Measurements from ENCODE around the gene MCF2L2.

GRCh38 chr3:183315739-183316138 is 112.7 kb downstream of the MCF2L2 start:
- TF ChIP-seq POLR2A (IDR thresholded peaks at IDR 0.05) (no peak), CTCF (IDR thresholded peaks at IDR 0.05) (no peak)
